ENCODE results near the gene RFT1.
A peak's percentile ranks its signal among the peaks of the same experiment; 100 is the strongest.

RFT1 gene

GRCh38 chr3:53083949-53084309, 46.3 kb downstream of the RFT1 start:
- no peak for DNase-seq

- no peak for DNase-seq
These were observed 46.7 kb downstream of the RFT1 start for GRCh38 chr3:53083521-53083920.

- DNase-seq: no peak
These were observed 47.5 kb downstream of the RFT1 start for GRCh38 chr3:53082736-53083135.

- DNase-seq: no peak
These were observed 48.9 kb downstream of the RFT1 start for GRCh38 chr3:53081318-53081717.

- DNase-seq: no peak
These were observed 49.5 kb downstream of the RFT1 start for GRCh38 chr3:53080612-53081205.

- no peak for DNase-seq
These were observed 50.3 kb downstream of the RFT1 start for GRCh38 chr3:53079791-53080555.

GRCh38 chr3:53079147-53079546, 51.1 kb downstream of the RFT1 start:
- no peak for DNase-seq

- DNase-seq: no peak
These were observed 51.6 kb downstream of the RFT1 start for GRCh38 chr3:53078656-53079055.

- no peak for DNase-seq
These were observed 52.6 kb downstream of the RFT1 start for GRCh38 chr3:53077476-53078220.

- DNase-seq: no peak
These were observed 54.5 kb downstream of the RFT1 start for GRCh38 chr3:53075743-53076140.

GRCh38 chr3:53074761-53075742, 55.2 kb downstream of the RFT1 start:
- DNase-seq: no peak

GRCh38 chr3:53074366-53074696, 55.9 kb downstream of the RFT1 start:
- no peak for DNase-seq

- DNase-seq: no peak
These were observed 56.5 kb downstream of the RFT1 start for GRCh38 chr3:53073553-53074365.

- DNase-seq: peak; percentile 82
These were observed 57.3 kb downstream of the RFT1 start for GRCh38 chr3:53072653-53073552.

GRCh38 chr3:53071882-53072431, 58.3 kb downstream of the RFT1 start:
- no peak for DNase-seq

- DNase-seq: no peak
These were observed 60.7 kb downstream of the RFT1 start for GRCh38 chr3:53069422-53070068.

GRCh38 chr3:53068176-53068575, 62.1 kb downstream of the RFT1 start:
- no peak for DNase-seq

GRCh38 chr3:53067567-53067966, 62.7 kb downstream of the RFT1 start:
- no peak for DNase-seq

- DNase-seq: no peak
These were observed 64.3 kb downstream of the RFT1 start for GRCh38 chr3:53065841-53066480.

- no peak for DNase-seq
These were observed 67.3 kb downstream of the RFT1 start for GRCh38 chr3:53062905-53063304.

Measured in T-helper 9 cell (primary cell).